ENCODE measurements around the gene DCST1. TPM values are rescaled to one million over a fixed set of nuclear protein-coding genes. Genes with fewer than 3 reads are reported as not detected.

The DCST1 gene
- total and polyA plus RNA-seq, 2 of the 13 experiments (the other 11 are each of a cell fraction or from before 2014, with no cell fraction given), result 0.04 TPM; not detected in 1

DNA sequence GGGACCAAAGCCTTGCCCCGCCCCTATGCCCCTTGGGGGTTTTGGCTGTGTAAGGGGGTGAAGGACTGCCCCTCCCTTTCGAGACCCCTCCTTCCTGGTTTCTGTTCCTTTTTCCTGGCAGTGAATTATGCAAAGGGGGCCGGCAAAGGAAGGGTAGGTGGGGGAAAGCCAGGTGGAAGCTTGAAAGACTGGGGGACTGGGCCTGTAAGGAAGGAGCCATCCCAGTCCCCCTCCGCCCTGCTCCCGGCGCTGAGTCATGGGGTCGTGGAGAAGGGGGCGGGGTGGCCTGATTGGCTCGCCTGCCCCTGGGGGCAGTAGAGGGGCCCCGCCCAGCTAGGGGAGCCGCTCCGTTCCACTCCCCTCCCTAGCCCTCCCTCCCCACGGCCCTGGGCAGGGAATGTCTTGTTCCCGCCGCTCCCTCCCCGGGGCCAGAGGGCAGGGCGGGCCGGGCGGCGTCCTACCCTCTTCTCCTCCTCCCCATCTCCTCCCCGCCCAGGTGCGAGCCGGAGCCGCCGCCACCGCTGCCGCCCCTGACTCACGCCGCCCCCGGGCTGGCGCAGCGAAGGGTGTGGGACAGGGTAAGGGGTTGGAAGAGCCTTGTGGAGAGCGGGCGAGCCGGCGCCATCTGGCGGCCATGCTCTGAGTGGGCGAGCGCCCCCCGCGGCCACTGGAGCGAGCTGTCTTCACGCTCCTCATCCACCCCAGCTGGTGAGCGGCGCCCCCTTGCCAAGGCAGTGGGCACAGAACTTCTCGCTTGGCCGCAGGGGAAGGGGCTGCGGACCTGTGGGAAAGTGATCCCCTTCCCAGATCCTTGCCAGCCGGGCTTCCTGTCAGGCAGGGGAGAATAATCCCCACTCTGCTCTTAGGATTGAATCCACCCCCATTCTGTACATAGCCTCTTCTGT lies 16.3 kb upstream of the DCST1 start (continued):
- no peak for TF ChIP-seq TRIM22 (IDR thresholded peaks at IDR 0.05)
- 0 out of 2 replicates have a peak, but pooled peaks have one; percentile 50 for TF ChIP-seq ZNF367 (CRISPR knock-in tag; IDR thresholded peaks at IDR 0.05; ENCODE audit: borderline replicate concordance)
- peak; percentile 57; the same call in 1 of the 2 replicates for TF ChIP-seq RFXAP (CRISPR knock-in tag; IDR thresholded peaks at IDR 0.05; ENCODE audit: borderline replicate concordance)
- no peak for TF ChIP-seq PHB2 (IDR thresholded peaks at IDR 0.05; ENCODE audit: partially characterized antibody)
- no peak for TF ChIP-seq ELK4 (CRISPR knock-in tag; IDR thresholded peaks at IDR 0.05; ENCODE audit: borderline replicate concordance)
- TF ChIP-seq AGO2 (optimal IDR thresholded peaks at IDR 0.05; ENCODE audit: low read depth, low read length), result peak; percentile 99
- peak; percentile 85; the same call in 1 of the 2 replicates for TF ChIP-seq TARDBP (CRISPR knock-in tag; IDR thresholded peaks at IDR 0.05)
- peak; percentile 49 for TF ChIP-seq NFYC (CRISPR knock-in tag; IDR thresholded peaks at IDR 0.05)
- TF ChIP-seq CBX1 (IDR thresholded peaks at IDR 0.05; ENCODE audit: low read depth), result peak; percentile 89
- 0 out of 2 replicates have a peak, but pooled peaks have one; percentile 42 for TF ChIP-seq ZNF619 (CRISPR knock-in tag; IDR thresholded peaks at IDR 0.05)
- TF ChIP-seq ZFY (CRISPR knock-in tag; IDR thresholded peaks at IDR 0.05), result peak; percentile 48; the same call in 1 of the 2 replicates
- TF ChIP-seq ZNF451 (CRISPR knock-in tag; IDR thresholded peaks at IDR 0.05), result peak; percentile 92
- TF ChIP-seq GMEB1 (CRISPR knock-in tag; IDR thresholded peaks at IDR 0.05; ENCODE audit: borderline replicate concordance), result peak; percentile 64
- TF ChIP-seq, protein P1, sequence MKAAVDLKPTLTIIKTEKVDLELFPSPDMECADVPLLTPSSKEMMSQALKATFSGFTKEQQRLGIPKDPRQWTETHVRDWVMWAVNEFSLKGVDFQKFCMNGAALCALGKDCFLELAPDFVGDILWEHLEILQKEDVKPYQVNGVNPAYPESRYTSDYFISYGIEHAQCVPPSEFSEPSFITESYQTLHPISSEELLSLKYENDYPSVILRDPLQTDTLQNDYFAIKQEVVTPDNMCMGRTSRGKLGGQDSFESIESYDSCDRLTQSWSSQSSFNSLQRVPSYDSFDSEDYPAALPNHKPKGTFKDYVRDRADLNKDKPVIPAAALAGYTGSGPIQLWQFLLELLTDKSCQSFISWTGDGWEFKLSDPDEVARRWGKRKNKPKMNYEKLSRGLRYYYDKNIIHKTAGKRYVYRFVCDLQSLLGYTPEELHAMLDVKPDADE (CRISPR knock-in tag; IDR thresholded peaks at IDR 0.05), result no peak
- no peak for TF ChIP-seq EED (CRISPR knock-in tag; IDR thresholded peaks at IDR 0.05)
- 0 out of 2 replicates have a peak, but pooled peaks have one; percentile 38 for TF ChIP-seq TOE1 (CRISPR knock-in tag; IDR thresholded peaks at IDR 0.05)
- TF ChIP-seq STAG1 (CRISPR knock-in tag; IDR thresholded peaks at IDR 0.05), result peak; percentile 89
- no peak for TF ChIP-seq CBX2 (IDR thresholded peaks at IDR 0.05; ENCODE audit: low read depth, low read length)
- 0 out of 2 replicates have a peak, but pooled peaks have one; percentile 68 for TF ChIP-seq CBX2 (CRISPR knock-in tag; IDR thresholded peaks at IDR 0.05; ENCODE audit: low read depth)
- peak; percentile 81 for TF ChIP-seq KMT2A (CRISPR knock-in tag; IDR thresholded peaks at IDR 0.05)
- no peak for TF ChIP-seq NR2F2 (IDR thresholded peaks at IDR 0.05; ENCODE audit: borderline replicate concordance, low read depth)
- peak; percentile 69; the same call in 1 of the 2 replicates for TF ChIP-seq ZNF431 (CRISPR knock-in tag; IDR thresholded peaks at IDR 0.05; ENCODE audit: borderline replicate concordance, low read depth)
- peak; percentile 49; the same call in 1 of the 2 replicates for TF ChIP-seq E2F5 (CRISPR knock-in tag; conservative IDR thresholded peaks at IDR 0.05)
- TF ChIP-seq SALL2 (CRISPR knock-in tag; IDR thresholded peaks at IDR 0.05), result peak; percentile 81; the same call in 1 of the 2 replicates
